Endothelial cell of umbilical vein (primary cell): ENCODE results near the gene MGAT5B. TPM values are rescaled to one million over a fixed set of nuclear protein-coding genes. Genes with fewer than 3 reads are reported as not detected.

Source experiments
- BruUV-seq: library from RNA; stranded (reverse); fragments of 400-500 nt; replicated peaks from 2 replicates; lab custom pipeline; 2021; lab: Mats Ljungman, UMichigan
- CTCF ChIA-PET: fragments of 300-600, 350-600 bp; sonication (Branson Sonifier 250); formaldehyde crosslinking; loops from one replicate; lab custom pipeline; 2021; ENCODE audit warnings: antibody characterized with exemption, inconsistent platforms; lab: Charles Lee
- POLR2A ChIA-PET: fragments of 300-600, 350-600 bp; sonication (Branson Sonifier 250); formaldehyde crosslinking; loops from one replicate; lab custom pipeline; 2021; ENCODE audit warnings: antibody characterized with exemption, inconsistent platforms; lab: Charles Lee
- DNase-seq: peaks from one replicate; pipeline ENCODE4 v3.0.0-alpha.2; 2011; ENCODE audit warnings: low read depth, low spot score
- FAIRE-seq: peaks from 2 replicates; lab custom pipeline; 2011; peaks lifted over from hg19 to GRCh38; lab: Jason Lieb, UNC
- H2AFZ ChIP-seq: 2 replicates; pipeline ENCODE4 v1.6.0; 2012; ENCODE audit warnings: low read depth, low read length, control low read depth, inconsistent platforms
- H3K27ac ChIP-seq: 2 replicates; pipeline ENCODE4 v1.5.1; 2011; ENCODE audit warnings: low read depth, mild to moderate bottlenecking, control low read depth, low read length, moderate library complexity; ENCODE audit not compliant: insufficient read depth
- H3K27me3 ChIP-seq, 2 experiments: 2 replicates each; pipeline versions ENCODE4 v1.6.0 to v1.6.1; 2011; ENCODE audit warnings: low read length in 2 of 2, mixed read lengths in 1 of 2; ENCODE audit not compliant: control insufficient read depth in 2 of 2, insufficient read depth in 2 of 2
- H3K36me3 ChIP-seq, 2 experiments: 2 replicates in 1 of 2; 3 replicates in 1 of 2; pipeline ENCODE4 v1.5.1; 2011; ENCODE audit warnings: low read length in 2 of 2, mild to moderate bottlenecking in 1 of 2, moderate library complexity in 1 of 2; ENCODE audit not compliant: control insufficient read depth in 2 of 2, insufficient read depth in 2 of 2; ENCODE audit errors: extremely low read depth in 1 of 2
- H3K4me1 ChIP-seq: 3 replicates; pipeline ENCODE4 v1.5.1; 2011; ENCODE audit warnings: mild to moderate bottlenecking, low read length; ENCODE audit not compliant: control insufficient read depth, insufficient read depth; ENCODE audit errors: extremely low read depth
- H3K4me2 ChIP-seq: 2 replicates; pipeline ENCODE4 v1.6.1; 2011; ENCODE audit warnings: low read length, control low read depth, mixed read lengths; ENCODE audit not compliant: insufficient read depth
- H3K4me3 ChIP-seq, 3 experiments: fragments of 200-600 bp in 1 of 3; sonication (generic), shearing (Covaris generic) in 1 of 3; replicated peaks in 1 of 3; 2 replicates each; pipeline ENCODE4 v1.5.1; 2011 to 2016; ENCODE audit warnings: control low read depth in 3 of 3, low read length in 3 of 3, mild to moderate bottlenecking in 2 of 3, inconsistent platforms in 1 of 3, low read depth in 1 of 3, moderate library complexity in 1 of 3; ENCODE audit not compliant: insufficient read depth in 1 of 3
- H3K79me2 ChIP-seq: 2 replicates; pipeline ENCODE4 v1.6.0; 2012; ENCODE audit warnings: low read length, inconsistent platforms; ENCODE audit not compliant: control insufficient read depth, insufficient read depth
- H3K9ac ChIP-seq: replicated peaks from 2 replicates; pipeline ENCODE3; 2011; ENCODE audit warnings: low read length, control low read depth; ENCODE audit not compliant: insufficient read depth; ENCODE audit errors: extremely low read depth
- H3K9me1 ChIP-seq: replicated peaks from 3 replicates; pipeline ENCODE4 v1.6.0; 2011; ENCODE audit warnings: mild to moderate bottlenecking, low read length; ENCODE audit not compliant: control insufficient read depth, insufficient read depth; ENCODE audit errors: extremely low read depth
- H3K9me3 ChIP-seq: replicated peaks from 2 replicates; pipeline ENCODE4 v1.5.1; 2012; ENCODE audit warnings: low read length, inconsistent platforms; ENCODE audit not compliant: control insufficient read depth, insufficient read depth
- H4K20me1 ChIP-seq: replicated peaks from 2 replicates; pipeline ENCODE3; 2011; ENCODE audit warnings: mild to moderate bottlenecking, low read length; ENCODE audit not compliant: control insufficient read depth, insufficient read depth; ENCODE audit errors: extremely low read depth
- CTCF ChIP-seq, 2 donors: IDR thresholded peaks; 1 replicate in 1 of 2; 2 replicates in 1 of 2; pipeline ENCODE4 v1.5.1; 2011; ENCODE audit warnings: low read length in 2 of 2, mild to moderate bottlenecking in 2 of 2, moderate library complexity in 2 of 2, control low read depth in 1 of 2, inconsistent platforms in 1 of 2, low read depth in 1 of 2; ENCODE audit not compliant: insufficient read depth in 1 of 2; ENCODE audit errors: extremely low read depth in 1 of 2
- EZH2 ChIP-seq: IDR thresholded peaks from 2 replicates; pipeline ENCODE4 v1.6.1; 2012; ENCODE audit warnings: borderline replicate concordance, low read depth, mild to moderate bottlenecking, moderate library complexity, low read length, inconsistent platforms; ENCODE audit not compliant: severe bottlenecking
- FOS ChIP-seq: IDR thresholded peaks from 2 replicates; pipeline ENCODE4 v1.6.1; 2011; ENCODE audit warnings: mild to moderate bottlenecking, low read length, moderate library complexity, borderline replicate concordance; ENCODE audit not compliant: insufficient read depth
- GATA2 ChIP-seq: IDR thresholded peaks from 2 replicates; pipeline ENCODE4 v1.7.0; 2011; ENCODE audit warnings: low read depth, mild to moderate bottlenecking, moderate library complexity, mixed read lengths, low read length; ENCODE audit not compliant: insufficient read length, insufficient read depth
- JUN ChIP-seq: IDR thresholded peaks from 2 replicates; pipeline ENCODE4 v1.6.1; 2011; ENCODE audit warnings: borderline replicate concordance, low read depth; ENCODE audit not compliant: insufficient read length, insufficient read depth
- MAX ChIP-seq: IDR thresholded peaks from 2 replicates; pipeline ENCODE4 v1.6.1; 2011; ENCODE audit not compliant: insufficient read depth, insufficient read length
- MYC ChIP-seq: IDR thresholded peaks from one replicate; pipeline ENCODE4 v1.6.1; 2011; ENCODE audit warnings: mild to moderate bottlenecking, low read depth, low read length
- POLR2A ChIP-seq: IDR thresholded peaks from 2 replicates; pipeline ENCODE4 v1.6.1; 2012; ENCODE audit warnings: low read depth, mild to moderate bottlenecking, control low read depth, low read length
- dilution Hi-C: fragments of 300-500 bp; cut with MboI; formaldehyde crosslinking; loops from one replicate; pipeline ENCODE4 v1.15.0; 2019; ENCODE audit warnings: low sequenced_read_pairs; ENCODE audit not compliant: extremely low pct_ligation_motif_present
- intact Hi-C: fragments of 100-400 bp; cut with micrococcal nuclease; formaldehyde crosslinking; loops from one replicate; pipeline ENCODE4 v1.10.0; 2022
- polyA plus RNA-seq, 4 experiments: library from polyadenylated mRNA; depleted of rRNA in 3 of 4; stranded (reverse) in 3 of 4; unstranded in 1 of 4; fragments of >200 nt; gene quantifications; 2 replicates each; pipeline versions ENCODE4 v1.2.1 to v1.2.3, GENCODE V29; 2011 to 2012; ENCODE audit warnings: missing spikeins in 1 of 4
- total RNA-seq: library from RNA; stranded (reverse); gene quantifications from 2 replicates; pipeline ENCODE4 v1.2.3, GENCODE V29; 2021

Gene MGAT5B
- total and polyA plus RNA-seq, 2 donors (not counting 3 experiments of a cell fraction or from before 2014, with no cell fraction given) = 1.7 to 2.1 TPM

GRCh38 chr17:76946111-76946771 is 78.0 kb downstream of the MGAT5B start:
- no peak for DNase-seq
- no peak for FAIRE-seq
- Histone ChIP-seq H3K36me3 (no peaks in the 10 kb centered on the region), H3K4me1 (no peaks in the 10 kb centered on the region), H3K9me3 (no peaks in the 10 kb centered on the region), H3K27me3 (no peaks in the 10 kb centered on the region), H4K20me1 (no peaks in the 10 kb centered on the region), H3K4me2 (no peak overlapping the region), H2AFZ (no peak overlapping the region), H3K4me3 (no peak overlapping the region), H3K9ac (no peak overlapping the region), H3K9me1 (no peaks in the 10 kb centered on the region), H3K27ac (no peak overlapping the region), H3K79me2 (no peaks in the 10 kb centered on the region)
- CTCF ChIA-PET = interaction anchor here (0.5 to 1.6 kb wide), 3 partner anchors 14 to 108 kb away, joined by 3 read pairs; no protein-coding TSS in a partner anchor
- dilution Hi-C loops (no loop called here), intact Hi-C loops (no loop called here)
- no peak for TF ChIP-seq MYC
- TF ChIP-seq EZH2 = no peak
- no peak for TF ChIP-seq FOS
- POLR2A ChIA-PET = no interaction called here
- no TSS peak for BruUV-seq

- Histone ChIP-seq H3K27ac (no peak overlapping the region), H3K36me3 (no peaks in the 10 kb centered on the region), H3K4me1 (no peaks in the 10 kb centered on the region), H3K79me2 (no peaks in the 10 kb centered on the region), H4K20me1 (no peaks in the 10 kb centered on the region), H3K4me2 (no peak overlapping the region), H3K4me3 (no peak overlapping the region), H2AFZ (no peak overlapping the region), H3K27me3 (no peaks in the 10 kb centered on the region), H3K9ac (no peak overlapping the region), H3K9me1 (no peaks in the 10 kb centered on the region), H3K9me3 (no peaks in the 10 kb centered on the region)
- ChIA-PET POLR2A (no interaction called here), CTCF (interaction anchor here (0.5 kb wide), 1 partner anchor 15 kb away, joined by 3 read pairs; no protein-coding TSS in a partner anchor)
- no peak for DNase-seq
- BruUV-seq = no TSS peak
- dilution Hi-C loops = no loop called here
- intact Hi-C loops = no loop called here
- TF ChIP-seq POLR2A (no peak), JUN (no peak), CTCF (IDR thresholded peaks at IDR 0.05; ENCODE audit: extremely low read depth in 1 of 2, insufficient read depth in 1 of 2, low read depth in 1 of 2, low read length in 2 of 2) (no peak), MYC (no peak), GATA2 (no peak), EZH2 (no peak), MAX (no peak)
- no peak for FAIRE-seq
Observed at GRCh38 chr17:76946772-76947135, 78.5 kb downstream of the MGAT5B start.
